Measurements from ENCODE around the gene USP12.

DNA sequence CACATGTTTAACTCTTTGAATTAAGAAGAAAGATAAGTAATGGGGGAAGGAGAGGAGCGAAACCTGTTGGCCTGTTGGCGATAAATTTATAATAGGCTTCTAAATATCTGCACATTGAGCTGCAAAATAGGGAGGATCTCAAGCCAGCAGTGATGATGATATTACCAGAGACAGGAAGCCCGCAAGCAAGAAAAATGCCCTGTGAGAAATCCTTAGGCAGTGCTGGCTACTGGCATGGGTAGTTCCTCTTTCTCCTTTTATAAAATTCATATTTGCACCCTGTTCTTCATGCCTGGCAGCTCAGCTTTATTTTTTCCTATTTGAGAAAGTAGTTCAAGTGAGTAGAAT lies 858 bp upstream of the USP12 start:
- TF ChIP-seq GATA2 (IDR thresholded peaks at IDR 0.05; ENCODE audit: low read depth, low read length) (no peak), GATA3 (IDR thresholded peaks at IDR 0.05; ENCODE audit: low read depth, low read length) (no peak)
